HG03280 (cell line): ENCODE measurements around the gene KCTD19.

ENCODE experiments used
- ATAC-seq: cut with Tn5 transposase; IDR thresholded peaks from one replicate; pipeline ENCODE4 v1.9.1; 2021; ENCODE audit warnings: mild to moderate bottlenecking, moderate library complexity; ENCODE audit not compliant: unreplicated experiment

Gene KCTD19

DNA sequence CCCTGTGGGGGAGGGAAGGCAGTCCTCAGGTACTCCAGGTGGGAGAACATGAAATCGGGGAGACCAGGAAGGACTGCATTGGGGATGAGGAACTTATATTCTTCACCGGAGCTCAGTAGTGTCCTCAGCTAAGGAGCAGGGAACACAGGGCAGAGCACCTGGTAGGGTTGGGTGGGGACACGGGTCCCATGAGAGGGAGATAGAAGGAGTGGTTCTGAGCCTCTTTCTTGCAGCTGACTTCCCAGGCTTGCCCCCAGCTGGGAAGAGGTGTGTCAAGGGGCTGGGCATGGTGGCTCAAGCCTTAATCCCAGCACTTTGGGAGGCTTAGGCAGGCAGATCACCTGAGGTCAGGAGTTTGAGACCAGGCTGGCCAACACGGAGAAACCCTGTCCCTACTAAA lies 81.4 kb downstream of the KCTD19 start:
- no peak for ATAC-seq

DNA sequence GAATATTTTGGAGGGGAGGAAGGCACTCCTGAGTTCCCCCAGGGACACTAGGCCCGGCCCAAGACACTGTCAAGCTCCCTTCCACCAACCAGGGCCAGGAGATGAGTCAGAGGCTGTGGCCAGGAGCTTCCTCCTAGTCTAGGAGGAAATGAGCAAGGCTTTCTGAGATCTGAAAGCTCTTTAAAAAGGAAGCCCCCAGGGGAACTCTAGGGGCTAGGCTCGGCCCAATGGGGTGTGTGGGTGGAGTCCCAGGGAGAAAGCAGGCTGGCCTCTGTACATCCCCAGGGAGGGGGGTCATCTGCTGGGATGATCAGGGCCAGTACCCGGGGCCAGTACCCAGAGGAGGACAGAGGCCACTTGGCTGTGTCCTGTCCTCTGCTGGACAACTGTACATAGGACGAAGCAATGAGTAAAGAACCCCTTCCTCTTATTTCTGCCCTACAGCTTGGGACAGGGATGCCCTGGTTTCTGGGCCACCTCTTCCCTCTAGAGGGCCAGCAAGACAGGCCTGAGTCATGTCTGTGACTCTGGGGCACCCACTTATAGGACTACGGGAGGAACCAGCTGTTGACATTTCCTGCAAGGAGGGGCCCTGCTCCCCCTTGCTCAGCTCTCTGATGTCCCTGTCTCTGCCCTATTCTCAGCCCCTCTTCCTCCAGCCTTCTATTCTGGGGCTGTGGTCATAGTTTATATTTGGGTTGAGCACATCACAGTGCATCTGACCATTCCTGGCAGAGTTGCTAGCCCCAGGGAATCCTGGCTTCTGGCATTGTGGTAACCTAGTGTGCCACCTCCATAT lies 82.0 kb downstream of the KCTD19 start:
- peak; percentile 35 for ATAC-seq

DNA sequence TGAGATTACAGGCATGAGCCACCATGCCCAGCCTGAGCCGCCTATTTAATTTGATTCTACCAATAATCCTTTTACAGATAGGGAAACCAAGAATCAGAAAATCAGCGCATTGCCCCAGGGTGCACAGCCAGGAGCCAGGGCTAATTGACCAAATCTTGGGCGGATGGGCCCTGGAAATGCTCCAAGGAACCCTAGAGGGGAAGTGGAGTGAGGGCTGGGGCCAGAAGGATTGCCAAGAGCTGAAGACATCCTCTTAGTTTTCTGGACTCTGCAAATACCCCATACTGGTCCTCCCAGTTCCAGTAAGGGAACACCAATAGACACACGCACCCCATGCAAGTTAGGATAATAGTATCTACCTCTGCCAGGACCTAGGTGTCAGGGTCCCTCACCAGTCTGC lies 83.1 kb downstream of the KCTD19 start:
- no peak for ATAC-seq

DNA sequence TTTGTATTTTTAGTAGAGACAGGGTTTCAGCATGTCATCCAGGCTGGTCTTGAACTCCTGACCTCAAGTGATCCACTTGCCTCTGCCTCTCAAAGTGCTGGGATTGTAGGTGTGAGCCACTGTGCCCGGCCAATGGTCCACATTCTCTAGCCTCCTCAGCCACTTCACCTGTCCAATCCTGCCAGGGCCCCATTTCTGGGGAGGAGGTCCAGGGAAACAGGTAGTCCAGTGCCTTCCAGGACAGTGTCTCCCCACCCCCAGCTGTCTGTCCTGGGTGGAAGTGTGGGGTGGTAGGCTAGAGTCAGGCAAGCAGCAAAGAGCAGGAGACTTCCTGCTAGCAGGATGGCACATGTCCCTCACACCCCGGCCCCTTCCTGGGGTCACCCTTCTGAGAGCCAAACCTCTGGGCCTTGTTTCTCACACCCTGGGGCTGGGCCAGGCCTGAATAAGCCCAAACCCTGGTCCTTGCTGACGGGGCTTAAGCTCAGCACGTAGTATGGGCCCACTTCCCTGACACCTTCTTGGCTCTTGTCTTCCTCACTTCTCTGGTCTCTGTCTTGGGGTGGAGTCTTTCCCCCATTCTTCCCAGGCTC lies 84.3 kb downstream of the KCTD19 start:
- ATAC-seq: no peak

DNA sequence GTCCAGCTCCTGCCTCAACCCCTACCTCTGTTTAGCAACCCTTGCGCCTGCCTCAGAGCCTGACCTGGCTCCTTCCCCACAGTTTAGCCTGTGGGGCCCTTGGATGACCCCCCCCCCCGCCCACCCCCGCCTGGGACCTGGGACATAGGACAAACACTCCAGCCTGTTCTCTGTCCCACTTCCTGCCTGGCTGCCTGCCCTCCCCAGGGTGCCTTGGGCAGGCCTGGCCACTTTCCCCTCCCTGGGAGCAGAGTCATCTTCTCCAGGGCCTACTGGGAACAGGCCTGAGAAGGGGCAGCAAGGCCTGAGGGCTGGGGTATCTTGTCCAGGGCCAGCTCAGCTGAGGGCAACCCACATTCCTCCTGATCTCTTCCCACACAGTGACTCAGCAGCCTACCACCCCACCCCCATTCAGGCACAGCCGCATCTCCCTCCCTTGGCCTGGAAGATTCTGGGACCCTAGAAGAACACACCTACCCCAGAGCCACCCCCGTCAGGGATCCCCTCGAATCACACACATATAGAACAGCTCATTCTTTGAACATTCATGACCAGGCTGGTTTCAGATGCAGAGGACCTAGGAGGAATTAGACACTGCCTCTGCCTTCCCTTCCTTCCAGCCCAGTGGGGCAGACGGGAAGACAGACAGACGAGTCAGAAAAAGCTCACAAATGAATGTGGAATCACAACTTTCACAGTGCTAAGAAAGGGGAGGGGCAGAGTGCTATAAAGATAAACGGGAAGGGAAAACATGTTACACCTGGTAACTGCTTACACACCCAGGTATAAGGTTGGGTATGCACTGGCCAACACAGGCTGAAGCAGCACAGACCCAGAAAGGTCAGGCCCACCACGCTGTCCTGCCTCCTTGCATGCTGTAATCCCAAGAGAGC lies 85.3 kb downstream of the KCTD19 start:
- ATAC-seq: no peak

DNA sequence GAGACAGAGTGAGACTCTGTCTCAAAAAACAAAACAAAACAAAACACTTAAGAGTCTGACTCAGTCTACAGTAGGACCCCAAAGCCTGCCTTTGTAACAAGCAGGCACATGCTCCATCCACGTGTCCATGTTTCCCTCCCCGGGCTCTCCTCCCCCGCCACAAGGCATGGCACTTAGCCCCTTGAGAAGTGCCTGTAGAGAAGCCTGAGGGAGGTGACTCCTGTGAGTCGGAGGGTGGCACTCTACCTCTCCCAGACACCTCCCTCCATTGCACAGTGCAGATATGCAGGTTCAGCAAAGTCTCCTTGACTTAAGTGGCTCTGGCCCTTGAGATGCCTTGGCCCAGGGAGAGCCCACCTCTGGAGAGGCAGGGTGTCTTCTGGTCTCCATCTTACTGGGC lies 86.0 kb downstream of the KCTD19 start:
- no peak for ATAC-seq
